HG03342 (cell line): ENCODE results near the gene PTRH2.
"Not testable (repeated sequence)": the region's sequence is repeated elsewhere in the genome, so short reads cannot be mapped to it uniquely, and the experiment has no call there.

Source experiments
- ATAC-seq: cut with Tn5 transposase; IDR thresholded peaks from one replicate; pipeline ENCODE4 v1.9.1; 2021; ENCODE audit warnings: mild to moderate bottlenecking, moderate library complexity; ENCODE audit not compliant: unreplicated experiment

PTRH2 gene

DNA sequence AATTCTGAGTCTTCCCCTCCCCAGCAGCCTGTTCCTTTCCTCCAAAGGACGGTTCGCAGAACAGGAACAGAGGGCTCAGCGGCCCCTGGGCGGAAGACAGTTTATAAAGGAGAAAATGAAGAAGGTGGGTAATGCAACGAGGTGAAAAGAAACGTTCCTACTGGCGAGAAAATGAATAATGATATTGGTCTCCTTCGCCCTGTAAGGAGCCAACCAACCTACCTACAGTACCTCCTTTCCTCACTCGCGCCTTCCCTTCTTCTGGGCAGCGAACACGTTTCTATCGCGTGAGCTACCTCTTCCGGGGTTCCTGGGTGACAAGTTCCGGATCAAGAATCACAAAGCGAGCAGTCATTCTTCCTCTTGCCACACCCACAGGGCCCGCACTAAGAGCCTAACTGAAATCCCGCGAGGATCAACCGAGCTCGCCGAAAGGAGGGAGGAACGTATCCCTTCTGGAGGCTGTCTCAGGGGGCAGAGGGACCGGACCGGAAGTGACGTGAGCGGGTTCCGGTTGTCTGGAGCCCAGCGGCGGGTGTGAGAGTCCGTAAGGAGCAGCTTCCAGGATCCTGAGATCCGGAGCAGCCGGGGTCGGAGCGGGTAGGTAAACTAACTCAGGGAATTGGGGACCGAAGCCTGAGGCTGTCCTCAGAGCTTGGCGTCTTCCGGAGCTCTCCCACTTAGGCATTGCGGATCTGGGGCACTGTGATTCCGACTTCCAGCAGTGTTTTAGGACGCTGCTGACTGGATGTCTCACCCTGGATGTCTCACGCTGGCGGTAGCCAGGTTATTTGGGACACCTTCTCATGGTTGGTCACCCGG lies at the start of gene PTRH2, which contains the start of gene VMP1:
Gene PTRH2 (minus strand): TSS at position 282 of the 822 bp plus-strand sequence. CDS start 9,452 bp downstream, outside the sequence.
Gene VMP1 (plus strand): TSS at position 506 of the 822 bp plus-strand sequence. CDS start 23,793 bp downstream, outside the sequence.
- ATAC-seq: peak; percentile 93

DNA sequence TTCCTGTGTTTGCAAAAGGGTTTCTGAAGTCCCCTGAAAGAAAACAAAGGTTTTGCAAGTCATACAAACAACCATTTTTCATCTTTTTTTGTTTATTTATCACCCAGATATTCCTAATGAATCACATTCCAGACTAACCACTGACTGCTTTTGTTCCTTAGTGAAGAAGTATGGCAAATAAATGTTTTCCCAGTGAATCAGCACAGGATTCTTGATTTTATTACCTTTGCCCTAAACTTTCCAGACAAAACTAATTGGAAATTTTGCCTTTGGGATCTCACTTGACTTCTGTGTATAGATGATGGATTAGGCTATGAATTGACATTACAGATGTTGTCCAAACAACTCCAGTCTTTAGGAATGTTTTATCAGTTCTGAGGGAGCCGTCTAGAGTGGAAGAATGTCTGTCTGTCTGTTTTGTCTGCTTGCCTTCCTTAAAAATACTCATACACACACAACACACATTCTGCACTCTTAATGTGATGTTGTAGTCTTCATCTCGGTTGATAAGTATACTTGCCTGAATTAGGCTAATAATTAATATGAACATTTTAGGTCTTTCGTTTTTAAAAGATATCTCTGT lies 49.1 kb upstream of the PTRH2 start:
- no peak for ATAC-seq

DNA sequence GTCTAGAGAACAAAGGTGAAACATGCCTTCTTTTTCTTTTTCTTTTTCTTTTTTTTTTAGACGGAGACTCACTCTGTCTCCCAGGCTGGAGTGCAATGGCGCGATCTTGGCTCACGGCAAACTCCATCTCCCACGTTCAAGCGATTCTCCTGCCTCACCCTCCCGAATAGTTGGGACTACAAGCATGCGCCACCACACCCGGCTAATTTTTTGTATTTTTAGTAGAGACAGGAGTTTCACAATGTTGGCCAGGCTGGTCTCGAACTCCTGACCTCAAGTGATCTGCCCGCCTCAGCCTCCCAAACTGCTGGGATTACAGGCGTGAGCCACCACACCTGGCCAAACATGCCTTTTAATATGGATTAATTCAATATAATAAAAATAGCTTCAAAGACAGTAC lies 47.8 kb upstream of the PTRH2 start:
- ATAC-seq: not testable (repeated sequence)

GRCh38 chr17:59754552-59754951 lies 47.3 kb upstream of the PTRH2 start:
- no peak for ATAC-seq

DNA sequence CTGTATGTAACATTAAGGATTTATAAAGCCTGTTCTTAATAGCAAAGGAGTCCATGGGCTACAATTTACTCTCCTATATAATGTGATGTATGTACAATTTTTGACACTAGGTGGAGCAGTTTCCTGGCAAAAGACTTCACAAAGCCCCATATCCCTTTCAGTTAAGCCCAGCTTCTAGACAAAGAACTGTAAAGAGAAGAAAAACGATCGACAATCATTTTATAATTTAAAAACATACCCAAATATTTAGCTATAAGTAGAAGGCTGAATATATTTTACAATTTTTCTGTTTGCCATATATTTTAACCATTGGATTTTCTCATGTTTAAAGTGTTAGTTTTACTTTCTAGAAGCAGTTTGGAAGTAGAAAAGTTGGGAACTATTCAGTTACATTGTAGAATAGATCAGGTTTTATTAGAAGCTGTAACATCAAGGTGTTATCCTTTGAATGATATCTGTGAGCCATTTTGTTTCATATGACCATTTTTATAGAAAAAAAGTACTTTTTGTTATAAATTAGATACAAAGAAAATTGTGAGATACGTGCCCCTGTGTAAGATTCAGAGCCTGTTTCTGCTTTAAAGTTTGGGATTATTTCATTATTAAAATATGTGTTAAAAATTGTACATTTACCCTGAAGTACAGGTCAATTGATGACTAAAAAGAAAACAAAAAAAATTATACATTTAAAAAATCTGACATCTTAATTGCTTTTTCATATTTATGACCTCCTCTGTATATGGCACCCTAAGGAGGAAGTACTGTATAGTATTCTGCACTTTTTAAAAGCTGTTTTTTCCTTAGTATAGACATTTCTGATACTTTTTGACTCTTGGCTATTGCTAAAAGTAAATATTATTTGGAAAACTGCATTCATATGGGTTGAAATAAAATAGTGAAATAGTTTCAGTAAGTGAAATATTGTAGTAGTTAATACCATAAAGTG lies 46.6 kb upstream of the PTRH2 start:
- ATAC-seq: no peak

- ATAC-seq: no peak
Observed at GRCh38 chr17:59752922-59753321, 45.7 kb upstream of the PTRH2 start.

DNA sequence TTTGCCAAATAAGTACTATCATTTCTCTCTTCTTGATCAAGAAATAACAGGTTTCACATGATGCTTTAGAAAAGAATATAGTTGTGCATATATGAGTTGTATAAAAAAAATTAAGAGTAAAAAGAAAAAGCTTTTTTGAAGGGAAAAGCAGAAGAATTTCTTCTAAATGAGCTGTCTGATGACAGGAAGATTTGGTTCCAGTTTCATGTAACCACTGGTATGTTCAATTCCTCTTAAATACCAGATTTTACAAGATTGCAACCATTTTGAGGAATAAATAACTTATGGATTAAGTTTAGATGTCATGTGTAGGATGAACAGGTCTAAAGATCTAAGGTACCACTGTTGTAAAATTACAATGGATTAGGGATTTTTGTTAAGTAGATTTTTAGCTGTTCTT lies 45.2 kb upstream of the PTRH2 start:
- no peak for ATAC-seq

DNA sequence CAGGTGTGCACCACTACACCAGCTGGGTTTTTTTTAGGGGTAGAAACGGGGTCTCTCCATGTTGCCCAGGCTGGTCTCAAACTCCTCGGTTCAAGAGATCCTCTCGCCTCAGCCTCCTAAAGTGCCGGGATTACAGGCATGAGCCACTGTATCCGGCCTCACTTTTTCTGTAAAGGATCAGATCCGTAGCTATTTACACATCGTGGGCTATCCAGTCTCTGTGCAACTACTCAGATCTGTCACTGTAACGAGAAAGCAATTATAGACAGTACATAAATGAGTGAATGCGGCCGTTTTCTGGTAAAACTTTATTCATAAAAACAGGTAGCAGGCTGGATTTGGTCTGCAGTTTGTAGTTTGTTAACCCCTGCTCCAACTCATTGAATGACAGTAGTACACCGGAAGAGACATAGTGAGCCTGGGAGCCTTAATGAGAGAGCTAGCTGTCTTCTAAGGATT lies 44.8 kb upstream of the PTRH2 start:
- no peak for ATAC-seq

- no peak for ATAC-seq
Observed at GRCh38 chr17:59748591-59748990, 41.4 kb upstream of the PTRH2 start.

DNA sequence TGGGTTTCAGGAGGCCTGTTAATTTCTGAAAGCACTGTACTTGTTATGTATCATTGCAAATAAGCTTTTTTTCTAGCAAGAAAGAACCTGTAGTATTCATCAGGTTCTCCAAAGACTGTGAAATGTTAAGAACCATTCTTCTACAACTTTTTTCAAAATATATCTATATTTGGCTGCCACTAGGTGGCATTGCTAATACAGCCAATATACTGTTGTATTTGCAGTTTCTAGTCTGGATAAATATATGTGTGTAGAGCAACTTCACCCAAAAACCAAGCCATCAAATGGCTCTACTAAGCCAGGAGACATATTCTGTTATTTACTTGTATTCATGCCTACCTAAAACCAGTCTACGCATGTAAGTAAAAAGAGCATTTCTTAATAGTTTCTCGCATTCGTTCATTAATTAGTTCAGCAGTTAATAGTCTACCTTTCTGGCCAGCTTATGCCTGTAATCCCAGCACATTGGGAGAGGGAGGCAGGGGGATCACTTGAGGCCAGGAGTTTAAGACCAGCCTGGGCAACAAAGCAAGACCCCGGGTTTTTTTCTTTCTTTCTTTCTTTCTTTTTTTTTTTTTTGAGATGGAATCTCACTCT lies 39.7 kb upstream of the PTRH2 start:
- no peak for ATAC-seq

- no peak for ATAC-seq
Observed at GRCh38 chr17:59745040-59745439, 37.8 kb upstream of the PTRH2 start.

DNA sequence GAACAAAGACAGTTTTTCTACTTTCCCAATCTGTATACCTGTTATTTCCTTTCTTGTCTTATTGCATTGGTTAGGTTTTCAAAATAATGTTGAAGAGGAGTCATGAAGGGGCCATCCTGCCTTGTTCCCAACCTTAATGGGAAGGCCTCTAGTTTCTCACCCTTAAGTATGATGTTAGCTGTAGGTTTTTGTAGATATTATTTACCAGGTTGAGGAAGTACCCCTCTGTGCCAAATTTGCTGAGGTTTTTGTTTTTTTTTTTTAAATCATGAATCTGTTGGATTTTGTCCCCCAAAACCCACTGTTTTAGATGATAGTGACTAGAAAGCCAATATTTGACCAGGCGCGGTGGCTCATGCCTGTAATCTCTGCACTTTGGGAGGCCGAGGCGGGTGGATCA lies 36.6 kb upstream of the PTRH2 start:
- no peak for ATAC-seq

GRCh38 chr17:59737324-59737723 lies 30.1 kb upstream of the PTRH2 start:
- no peak for ATAC-seq

- ATAC-seq: no peak
Observed at GRCh38 chr17:59734226-59734625, 27.0 kb upstream of the PTRH2 start.

DNA sequence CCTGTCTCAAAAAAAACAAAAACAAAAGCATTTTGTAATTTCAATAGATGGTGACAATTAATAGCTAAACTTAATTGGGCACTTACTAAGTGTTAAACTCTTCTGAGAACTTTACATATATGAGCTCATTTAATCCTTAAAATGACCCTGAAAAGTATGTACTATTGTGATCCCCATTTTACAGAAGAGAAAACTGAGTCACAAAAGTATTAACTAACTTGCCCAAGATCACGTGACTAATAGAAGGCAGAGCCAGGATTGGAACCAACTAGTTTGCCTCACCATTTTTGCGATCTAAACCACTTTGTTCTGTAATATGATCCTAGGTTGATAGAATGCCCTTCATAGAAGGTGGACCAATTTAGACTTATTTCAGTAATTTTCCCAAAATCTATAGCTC lies 26.5 kb upstream of the PTRH2 start:
- ATAC-seq: no peak

DNA sequence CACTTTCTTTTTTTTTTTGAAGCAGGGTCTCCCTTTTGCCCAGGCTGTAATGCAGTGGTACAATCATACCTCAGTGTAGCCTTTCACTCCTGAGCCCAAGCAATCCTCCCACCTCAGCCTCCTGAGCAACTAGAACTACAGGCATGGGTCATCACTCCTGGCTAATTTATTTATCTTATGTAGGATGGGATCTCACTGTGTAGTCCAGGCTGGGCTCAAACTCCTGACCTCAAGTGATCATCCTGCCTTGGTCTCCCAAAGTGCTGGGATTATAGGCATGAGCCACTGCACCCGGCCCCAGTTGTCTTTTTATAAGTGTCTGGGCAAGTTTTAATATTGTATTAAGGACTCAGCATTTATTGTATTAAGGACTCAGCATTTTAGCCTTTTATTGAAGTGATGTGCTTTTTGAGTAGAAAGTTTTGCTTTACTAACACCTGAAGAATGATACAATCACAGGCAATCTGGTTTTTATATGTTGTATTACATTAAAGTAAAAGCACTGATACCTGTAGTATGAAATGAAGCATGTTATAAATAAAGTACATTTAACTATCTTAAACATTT lies 23.1 kb upstream of the PTRH2 start:
- no peak for ATAC-seq

GRCh38 chr17:59727817-59728533 lies 20.7 kb upstream of the PTRH2 start:
- ATAC-seq: no peak

DNA sequence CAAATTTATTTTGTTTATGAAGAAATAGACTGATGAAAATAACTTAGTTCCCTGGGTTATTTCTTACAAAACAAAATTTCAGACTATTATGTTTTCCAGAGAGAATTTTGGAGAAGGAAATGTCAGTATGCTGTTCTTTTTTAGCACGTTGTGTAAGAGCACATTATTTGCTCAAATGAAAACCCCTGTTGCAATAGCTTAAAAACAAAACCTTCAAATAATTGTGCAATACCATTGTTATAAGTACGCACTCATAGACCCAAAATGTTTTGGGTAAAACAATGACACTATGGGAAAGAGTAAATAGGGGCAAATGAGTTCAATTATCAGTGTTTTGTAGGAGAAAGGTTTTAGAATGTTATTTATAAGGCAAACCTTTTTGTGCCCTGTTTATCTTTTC lies 18.5 kb upstream of the PTRH2 start:
- ATAC-seq: no peak

- ATAC-seq: no peak
Observed at GRCh38 chr17:59723607-59724006, 16.4 kb upstream of the PTRH2 start.

DNA sequence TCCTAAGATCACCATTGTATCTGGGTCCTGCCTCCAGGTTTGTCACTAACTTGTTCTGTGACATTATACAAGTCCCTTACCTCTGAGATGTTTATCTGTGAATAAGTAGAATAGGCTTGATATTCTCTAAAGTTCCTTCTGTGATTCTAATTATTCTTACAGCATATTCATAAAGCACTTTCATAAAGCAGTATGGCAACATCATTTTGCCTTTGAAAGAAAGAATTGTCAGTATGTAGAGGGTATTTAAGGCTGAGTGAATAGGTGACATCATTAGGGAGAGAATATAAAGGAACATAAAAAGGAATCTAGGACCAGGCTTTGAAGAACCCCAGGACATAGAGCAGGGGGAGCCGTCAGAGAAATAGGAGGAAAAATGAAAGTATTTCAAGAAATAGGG lies 15.8 kb upstream of the PTRH2 start:
- no peak for ATAC-seq
